HG02885 (cell line): ENCODE results near the gene GRK4.
"Not testable (repeated sequence)": the region's sequence is repeated elsewhere in the genome, so short reads cannot be mapped to it uniquely, and the experiment has no call there.

Experiments used
- ATAC-seq: cut with Tn5 transposase; IDR thresholded peaks from one replicate; pipeline ENCODE4 v1.9.1; 2021; ENCODE audit warnings: mild to moderate bottlenecking; ENCODE audit not compliant: unreplicated experiment, poor library complexity

Gene GRK4

GRCh38 chr4:2963175-2963965 lies at the start of gene GRK4, which contains the start of gene NOP14:
GRK4 (plus strand) TSS chr4:2963571; CDS start chr4:2964071, 500 bp downstream.
NOP14 (minus strand) TSS chr4:2963406; CDS start chr4:2963319, 87 bp downstream.
- ATAC-seq = peak; percentile 93

- ATAC-seq = peak; percentile 50
These were observed 48.9 kb upstream of the GRK4 start for GRCh38 chr4:2914256-2915126.

- no peak for ATAC-seq
These were observed 47.6 kb upstream of the GRK4 start for GRCh38 chr4:2915789-2916188.

- not testable (repeated sequence) for ATAC-seq
These were observed 46.7 kb upstream of the GRK4 start for GRCh38 chr4:2916696-2917095.

- ATAC-seq = not testable (repeated sequence)
These were observed 45.1 kb upstream of the GRK4 start for GRCh38 chr4:2918300-2918699.

DNA sequence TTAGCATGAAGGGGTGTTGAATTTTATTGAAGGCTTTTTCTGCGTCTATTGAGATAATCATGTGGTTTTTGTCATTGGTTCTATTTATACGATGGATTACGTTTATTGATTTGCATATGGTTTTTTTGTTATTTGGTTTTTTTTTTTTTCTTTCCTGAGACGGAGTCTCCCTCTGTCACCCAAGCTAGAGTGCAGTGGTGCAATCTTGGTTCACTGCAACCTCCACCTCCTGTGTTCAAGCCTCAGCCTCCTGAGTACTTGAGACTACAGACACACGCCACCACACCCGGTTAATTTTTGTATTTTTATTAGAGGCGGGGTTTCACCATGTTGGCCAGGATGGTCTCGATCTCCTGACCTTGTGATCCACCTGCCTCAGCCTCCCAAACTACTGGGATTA lies 44.7 kb upstream of the GRK4 start:
- ATAC-seq = not testable (repeated sequence)

- not testable (repeated sequence) for ATAC-seq
These were observed 40.8 kb upstream of the GRK4 start for GRCh38 chr4:2922453-2923101.

- ATAC-seq = no peak
These were observed 40.2 kb upstream of the GRK4 start for GRCh38 chr4:2923141-2923551.

DNA sequence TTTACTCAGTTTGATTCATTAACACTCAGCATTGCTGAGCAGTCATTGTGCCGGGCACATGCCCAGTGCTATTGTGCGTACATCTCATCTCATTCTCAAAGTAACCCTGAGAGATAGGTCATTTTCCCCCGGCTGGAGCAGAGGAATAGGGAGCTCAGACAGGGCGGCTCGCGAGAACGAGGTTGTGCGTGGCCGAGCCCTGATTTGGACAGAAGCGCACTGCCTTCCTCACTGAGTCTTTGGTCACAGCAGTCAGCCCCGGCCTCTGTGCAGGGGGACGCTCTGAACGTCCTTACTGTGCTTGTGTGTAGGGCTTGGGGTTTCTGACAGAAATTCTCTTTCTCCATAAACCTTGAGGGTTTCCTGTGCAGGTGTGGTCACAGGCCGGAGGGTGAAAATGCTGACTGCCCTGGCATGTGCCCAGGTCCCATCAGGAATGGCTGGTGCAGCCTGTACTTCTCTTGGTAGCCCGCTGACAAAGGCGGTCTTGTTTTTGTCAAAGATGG lies 39.6 kb upstream of the GRK4 start:
- no peak for ATAC-seq

DNA sequence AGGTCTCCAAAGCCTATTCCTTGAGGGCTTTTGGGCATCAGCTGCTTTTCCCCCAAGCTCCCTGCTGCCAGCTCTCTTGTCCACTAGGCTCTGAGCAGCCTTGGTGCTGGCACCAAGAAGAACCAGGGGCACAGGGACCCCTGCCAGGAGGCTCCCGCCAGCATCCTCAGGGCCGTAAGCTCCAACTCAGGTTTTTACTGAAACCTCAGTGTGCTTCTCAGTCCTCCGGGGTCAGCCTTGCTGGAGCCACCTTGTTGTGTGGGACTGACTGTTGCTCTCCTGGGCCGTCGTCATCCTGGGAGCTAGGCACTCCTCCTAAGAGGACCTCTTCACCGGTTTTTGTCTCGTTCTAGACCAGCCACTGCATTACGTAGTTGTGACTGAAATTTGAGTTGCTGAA lies 39.1 kb upstream of the GRK4 start:
- ATAC-seq = no peak

- ATAC-seq = no peak
These were observed 38.5 kb upstream of the GRK4 start for GRCh38 chr4:2924765-2925301.

DNA sequence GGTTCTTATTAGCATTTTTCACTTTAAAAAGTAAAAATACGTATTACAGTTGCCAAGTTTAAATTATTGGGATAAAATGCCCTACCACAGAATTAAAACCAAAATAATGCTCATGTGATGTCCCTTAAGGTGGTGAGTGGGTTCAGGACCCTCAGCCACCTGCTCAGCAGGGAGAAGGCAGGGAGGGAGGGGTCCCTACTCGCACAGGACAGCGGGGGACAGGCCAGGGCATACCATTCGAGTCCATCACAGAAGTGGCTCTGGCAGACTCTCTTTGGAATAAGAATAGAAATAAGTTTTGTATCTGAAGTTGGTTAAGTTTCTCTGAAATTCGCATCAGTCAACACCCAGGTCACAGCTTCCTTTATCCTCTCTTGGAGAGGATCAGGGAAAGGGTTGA lies 37.9 kb upstream of the GRK4 start:
- no peak for ATAC-seq

- no peak for ATAC-seq
These were observed 37.2 kb upstream of the GRK4 start for GRCh38 chr4:2925931-2926860.

DNA sequence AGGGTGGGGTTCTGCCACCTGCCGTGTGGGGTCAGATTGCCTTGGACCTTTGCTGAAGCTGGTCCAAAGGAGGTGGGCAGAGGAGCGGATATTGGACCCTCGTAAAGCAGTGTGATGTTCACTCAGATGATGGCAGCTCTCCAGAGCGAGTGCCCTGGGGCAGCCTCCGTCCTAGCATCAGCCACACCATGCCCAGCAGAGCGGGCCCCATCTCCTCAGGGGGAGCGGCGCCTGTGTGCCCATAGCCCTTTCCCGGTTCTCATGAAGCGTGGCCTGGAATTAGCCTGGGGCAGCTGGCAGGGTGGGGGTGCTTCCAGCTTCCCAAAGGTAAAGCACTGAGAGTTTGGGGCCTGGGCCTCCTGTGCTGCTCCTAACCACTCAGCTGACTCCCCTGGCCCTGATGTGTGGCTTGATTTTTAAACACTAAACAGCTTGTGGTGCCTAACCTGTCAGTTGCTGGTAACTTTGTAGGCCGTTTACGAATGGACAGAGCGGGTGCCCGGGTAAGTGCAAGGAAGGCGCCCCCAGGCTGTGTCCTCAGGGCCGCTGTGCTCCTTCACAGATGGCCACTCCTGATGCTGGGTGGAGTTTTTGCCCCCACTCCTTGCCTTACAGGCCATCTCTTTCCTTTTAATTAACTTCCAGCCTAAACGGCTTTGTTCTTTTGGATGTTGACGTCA lies 36.2 kb upstream of the GRK4 start:
- no peak for ATAC-seq

- no peak for ATAC-seq
These were observed 35.7 kb upstream of the GRK4 start for GRCh38 chr4:2927696-2928075.

GRCh38 chr4:2928242-2929176 lies 34.9 kb upstream of the GRK4 start:
- ATAC-seq = no peak

DNA sequence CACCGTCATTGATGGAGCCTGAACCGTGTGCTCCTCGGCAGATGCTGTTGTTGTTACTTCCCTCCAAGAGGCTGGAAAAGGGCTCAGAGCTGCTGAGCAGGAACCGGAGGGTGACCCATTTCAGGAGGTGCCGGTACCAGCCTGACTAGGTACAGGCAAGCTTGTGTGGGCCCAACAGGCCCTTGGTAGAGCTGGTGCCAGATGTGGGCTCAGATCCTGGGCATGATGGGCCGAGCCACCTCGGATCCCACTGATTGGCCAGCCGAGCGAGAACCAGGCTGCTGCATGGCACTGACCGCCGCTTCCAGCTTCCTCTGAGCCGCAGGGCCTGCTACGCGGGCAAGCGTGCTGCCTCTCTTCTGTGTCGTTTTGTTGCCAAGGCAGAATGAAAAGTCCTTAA lies 33.9 kb upstream of the GRK4 start:
- no peak for ATAC-seq
